Chondrocyte (in vitro differentiated cells): Measurements from ENCODE around the gene BEST3. TPM values are rescaled to one million over a fixed set of nuclear protein-coding genes. Genes with fewer than 3 reads are reported as not detected.

Experiments
- DNase-seq: peaks from one replicate; pipeline ENCODE4 v3.0.0; 2021; ENCODE audit warnings: mixed read lengths, low spot score
- H3K27ac Mint-ChIP-seq: one replicate; pipeline ENCODE4 v1.8.0; 2021; ENCODE audit warnings: mild to moderate bottlenecking, moderate library complexity, mixed read lengths; ENCODE audit not compliant: unreplicated experiment
- H3K27me3 Mint-ChIP-seq: 2 replicates; pipeline ENCODE4 v1.8.0; 2021; ENCODE audit warnings: low read depth, mixed read lengths
- H3K36me3 Mint-ChIP-seq: 2 replicates; pipeline ENCODE4 v1.8.0; 2021; ENCODE audit warnings: low read depth, mixed read lengths
- H3K4me1 Mint-ChIP-seq: 2 replicates; pipeline ENCODE4 v1.8.0; 2021; ENCODE audit warnings: low read depth, mild to moderate bottlenecking, mixed read lengths
- H3K4me3 Mint-ChIP-seq: one replicate; pipeline ENCODE4 v1.8.0; 2021; ENCODE audit warnings: mild to moderate bottlenecking, moderate library complexity, mixed read lengths; ENCODE audit not compliant: unreplicated experiment
- H3K9me3 Mint-ChIP-seq: 2 replicates; pipeline ENCODE4 v1.8.0; 2021; ENCODE audit warnings: low read depth, mixed read lengths
- CTCF ChIP-seq: fragments of 200-600 bp; sonication (generic); IDR thresholded peaks from 2 replicates; pipeline ENCODE4 v1.5.0; 2021; ENCODE audit warnings: antibody characterized with exemption, mild to moderate bottlenecking, moderate library complexity
- total RNA-seq: library from RNA; stranded (reverse); gene quantifications from 3 replicates; pipeline ENCODE4 v1.2.1, GENCODE V29; 2021

The BEST3 gene
- total RNA-seq, 1 donor from 2014 or later: 0.20 TPM

GRCh38 chr12:69688021-69688420 is 11.1 kb downstream of the BEST3 start:
- DNase-seq: no peak
- Mint-ChIP-seq H3K36me3 (no peaks in the 10 kb centered on the region), H3K9me3 (no peaks in the 10 kb centered on the region), H3K4me3 (no peak overlapping the region), H3K27me3 (no peaks in the 10 kb centered on the region), H3K4me1 (peaks cover 49% of the 10 kb centered on the region), H3K27ac (peak overlapping the region; percentile 99)
- no peak for TF ChIP-seq CTCF

- H3K4me3 Mint-ChIP-seq: no peak overlapping the region
- H3K9me3 Mint-ChIP-seq: no peaks in the 10 kb centered on the region
- no peak for DNase-seq
- H3K4me1 Mint-ChIP-seq: peaks cover 49% of the 10 kb centered on the region
- H3K27me3 Mint-ChIP-seq: no peaks in the 10 kb centered on the region
- no peak for TF ChIP-seq CTCF
- H3K27ac Mint-ChIP-seq: no peak overlapping the region
- no peaks in the 10 kb centered on the region for H3K36me3 Mint-ChIP-seq
Observed at GRCh38 chr12:69687390-69687789, 11.7 kb downstream of the BEST3 start.

GRCh38 chr12:69686731-69687130 is 12.4 kb downstream of the BEST3 start:
- H3K27me3 Mint-ChIP-seq: no peaks in the 10 kb centered on the region
- peaks cover 45% of the 10 kb centered on the region for H3K4me1 Mint-ChIP-seq
- no peak overlapping the region for H3K4me3 Mint-ChIP-seq
- H3K9me3 Mint-ChIP-seq: no peaks in the 10 kb centered on the region
- no peak overlapping the region for H3K27ac Mint-ChIP-seq
- no peak for TF ChIP-seq CTCF
- DNase-seq: no peak
- H3K36me3 Mint-ChIP-seq: no peaks in the 10 kb centered on the region

- Mint-ChIP-seq H3K36me3 (no peaks in the 10 kb centered on the region), H3K4me3 (no peak overlapping the region), H3K9me3 (no peaks in the 10 kb centered on the region), H3K27me3 (no peaks in the 10 kb centered on the region), H3K27ac (no peak overlapping the region), H3K4me1 (peaks cover 45% of the 10 kb centered on the region)
- TF ChIP-seq CTCF: no peak
- no peak for DNase-seq
Observed at GRCh38 chr12:69685810-69686209, 13.3 kb downstream of the BEST3 start.

- no peak overlapping the region for H3K4me3 Mint-ChIP-seq
- no peak for TF ChIP-seq CTCF
- peaks cover 38% of the 10 kb centered on the region for H3K4me1 Mint-ChIP-seq
- H3K27me3 Mint-ChIP-seq: no peaks in the 10 kb centered on the region
- H3K9me3 Mint-ChIP-seq: no peaks in the 10 kb centered on the region
- no peak for DNase-seq
- H3K27ac Mint-ChIP-seq: no peak overlapping the region
- no peaks in the 10 kb centered on the region for H3K36me3 Mint-ChIP-seq
Observed at GRCh38 chr12:69684466-69684865, 14.6 kb downstream of the BEST3 start.
